HepG2 (cell line): ENCODE measurements around the gene PFAS. TPM values are rescaled to one million over a fixed set of nuclear protein-coding genes. Genes with fewer than 3 reads are reported as not detected.
A peak's percentile ranks its signal among the peaks of the same experiment; 100 is the strongest.

Experiments
- CEBPZ ChIP-seq: IDR thresholded peaks from 2 replicates; pipeline ENCODE4 v1.6.1; 2012; ENCODE audit warnings: low read length, improper control_type of control experiment
- CSRNP1 ChIP-seq: sonication (generic); formaldehyde crosslinking; IDR thresholded peaks from 2 replicates; pipeline ENCODE4 v1.8.1; 2023; ENCODE audit warnings: mild to moderate bottlenecking, missing genetic modification reagents
- HES4 ChIP-seq: sonication (generic); formaldehyde crosslinking; IDR thresholded peaks from 2 replicates; pipeline ENCODE4 v1.9.0; 2021; ENCODE audit warnings: mild to moderate bottlenecking, missing genetic modification reagents, borderline replicate concordance
- KMT2B ChIP-seq: IDR thresholded peaks from 2 replicates; pipeline ENCODE4 v1.6.1; 2016; ENCODE audit warnings: missing genetic modification reagents, missing compliant biosample characterization
- MIER3 ChIP-seq: IDR thresholded peaks from 2 replicates; pipeline ENCODE4 v1.6.1; 2016; ENCODE audit warnings: missing compliant biosample characterization, borderline replicate concordance
- POLR2A ChIP-seq, 2 experiments: IDR thresholded peaks; 2 replicates each; pipeline ENCODE4 v1.6.1; 2011; ENCODE audit warnings: low read depth in 2 of 2, low read length in 2 of 2, mild to moderate bottlenecking in 1 of 2, moderate library complexity in 1 of 2; ENCODE audit not compliant: insufficient read depth in 1 of 2
- STAG1 ChIP-seq: sonication (generic); formaldehyde crosslinking; IDR thresholded peaks from 2 replicates; pipeline ENCODE4 v1.4.0; 2020; ENCODE audit warnings: missing genetic modification reagents
- ZEB1 ChIP-seq: IDR thresholded peaks from 2 replicates; pipeline ENCODE4 v1.6.1; 2012; ENCODE audit warnings: mild to moderate bottlenecking, low read depth, inconsistent platforms; ENCODE audit not compliant: insufficient replicate concordance
- ZNF333 ChIP-seq: sonication (generic); formaldehyde crosslinking; IDR thresholded peaks from 2 replicates; pipeline ENCODE4 v1.4.0; 2020; ENCODE audit warnings: mild to moderate bottlenecking, missing genetic modification reagents, borderline replicate concordance
- ZNF451 ChIP-seq: sonication (generic); formaldehyde crosslinking; IDR thresholded peaks from 2 replicates; pipeline ENCODE4 v1.5.0; 2020; ENCODE audit warnings: mild to moderate bottlenecking, missing genetic modification reagents
- ZNF543 ChIP-seq: sonication (generic); formaldehyde crosslinking; IDR thresholded peaks from 2 replicates; pipeline ENCODE4 v1.4.0; 2020; ENCODE audit warnings: mild to moderate bottlenecking, missing genetic modification reagents
- ZNF768 ChIP-seq: sonication (generic); formaldehyde crosslinking; IDR thresholded peaks from 2 replicates; pipeline ENCODE4 v1.4.0; 2020; ENCODE audit warnings: missing genetic modification reagents
- ZNF776 ChIP-seq: sonication (generic); formaldehyde crosslinking; IDR thresholded peaks from 2 replicates; pipeline ENCODE4 v1.4.0; 2020; ENCODE audit warnings: mild to moderate bottlenecking, missing genetic modification reagents
- polyA plus RNA-seq, 8 experiments: library from polyadenylated mRNA; depleted of rRNA in 3 of 8; stranded (reverse) in 7 of 8; unstranded in 1 of 8; fragments of >200 nt; fragmentation: Illumina TruSeq in 4 of 8; extraction: Trizol in 4 of 8; gene quantifications; 2 replicates each; pipeline versions ENCODE4 v1.2.1 to v1.2.3, GENCODE V29; 2011 to 2016; ENCODE audit warnings: low read depth in 4 of 8, missing spikeins in 1 of 8, mixed read lengths in 1 of 8; ENCODE audit not compliant: insufficient read depth in 1 of 8
- total RNA-seq, 5 experiments: library from RNA; depleted of rRNA; stranded (reverse); fragments of >200 nt; fragmentation: Illumina TruSeq; extraction: Trizol; gene quantifications; 2 replicates each; pipeline ENCODE4 v1.2.3, GENCODE V29; 2016; ENCODE audit warnings: low read depth in 1 of 5
- TF ChIP-seq, protein P1 (sequence below): sonication (generic); formaldehyde crosslinking; IDR thresholded peaks from 2 replicates; pipeline ENCODE4 v1.4.0; 2020; ENCODE audit warnings: mild to moderate bottlenecking, missing genetic modification reagents
- TF ChIP-seq, protein P2 (sequence below): sonication (generic); formaldehyde crosslinking; IDR thresholded peaks from 2 replicates; pipeline ENCODE4 v1.5.1; 2020; ENCODE audit warnings: missing genetic modification reagents, mild to moderate bottlenecking, borderline replicate concordance
- TF ChIP-seq, protein P3 (sequence below): sonication (generic); formaldehyde crosslinking; IDR thresholded peaks from 2 replicates; pipeline ENCODE4 v1.5.1; 2020; ENCODE audit warnings: mild to moderate bottlenecking, missing genetic modification reagents, moderate library complexity
- TF ChIP-seq, protein P4 (sequence below): sonication (generic); formaldehyde crosslinking; IDR thresholded peaks from 2 replicates; pipeline ENCODE4 v1.8.1; 2023; ENCODE audit warnings: mild to moderate bottlenecking, missing genetic modification reagents

The PFAS gene
- total and polyA plus RNA-seq, 2 of the 13 experiments (the other 11 are each of a cell fraction or from before 2014, with no cell fraction given) = 49.4 to 58.2 TPM

- TF ChIP-seq HES4 (no peak), POLR2A (IDR thresholded peaks at IDR 0.05; ENCODE audit: insufficient read depth in 1 of 2, low read depth in 2 of 2, low read length in 2 of 2) (peak in 1 of 2 experiments; percentile 41; a peak in 1 of 4 replicates), ZNF768 (no peak), MIER3 (no peak), ZEB1 (peak; percentile 37), KMT2B (CRISPR knock-in tag) (no peak), STAG1 (CRISPR knock-in tag) (0 out of 2 replicates have a peak, but pooled peaks have one; percentile 2), ZNF451 (no peak), ZNF776 (CRISPR knock-in tag) (no peak), ZNF333 (CRISPR knock-in tag) (no peak), CEBPZ (no peak), ZNF543 (CRISPR knock-in tag) (no peak), CSRNP1 (CRISPR knock-in tag) (no peak)
- TF ChIP-seq, protein P1, sequence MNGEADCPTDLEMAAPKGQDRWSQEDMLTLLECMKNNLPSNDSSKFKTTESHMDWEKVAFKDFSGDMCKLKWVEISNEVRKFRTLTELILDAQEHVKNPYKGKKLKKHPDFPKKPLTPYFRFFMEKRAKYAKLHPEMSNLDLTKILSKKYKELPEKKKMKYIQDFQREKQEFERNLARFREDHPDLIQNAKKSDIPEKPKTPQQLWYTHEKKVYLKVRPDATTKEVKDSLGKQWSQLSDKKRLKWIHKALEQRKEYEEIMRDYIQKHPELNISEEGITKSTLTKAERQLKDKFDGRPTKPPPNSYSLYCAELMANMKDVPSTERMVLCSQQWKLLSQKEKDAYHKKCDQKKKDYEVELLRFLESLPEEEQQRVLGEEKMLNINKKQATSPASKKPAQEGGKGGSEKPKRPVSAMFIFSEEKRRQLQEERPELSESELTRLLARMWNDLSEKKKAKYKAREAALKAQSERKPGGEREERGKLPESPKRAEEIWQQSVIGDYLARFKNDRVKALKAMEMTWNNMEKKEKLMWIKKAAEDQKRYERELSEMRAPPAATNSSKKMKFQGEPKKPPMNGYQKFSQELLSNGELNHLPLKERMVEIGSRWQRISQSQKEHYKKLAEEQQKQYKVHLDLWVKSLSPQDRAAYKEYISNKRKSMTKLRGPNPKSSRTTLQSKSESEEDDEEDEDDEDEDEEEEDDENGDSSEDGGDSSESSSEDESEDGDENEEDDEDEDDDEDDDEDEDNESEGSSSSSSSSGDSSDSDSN (CRISPR knock-in tag) = no peak
- TF ChIP-seq, protein P2, sequence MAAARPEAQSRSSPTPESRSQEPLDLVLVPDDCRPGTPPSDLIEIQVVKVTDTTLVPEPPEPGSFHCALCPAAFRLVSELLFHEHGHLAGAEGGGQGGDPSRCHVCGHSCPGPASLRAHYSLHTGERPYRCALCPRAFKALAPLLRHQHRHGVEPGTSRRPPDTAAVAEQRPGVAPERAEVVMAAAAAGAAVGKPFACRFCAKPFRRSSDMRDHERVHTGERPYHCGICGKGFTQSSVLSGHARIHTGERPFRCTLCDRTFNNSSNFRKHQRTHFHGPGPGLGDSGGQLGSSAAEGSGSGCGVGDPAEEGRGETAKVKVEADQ (CRISPR knock-in tag) = no peak
- TF ChIP-seq, protein P3, sequence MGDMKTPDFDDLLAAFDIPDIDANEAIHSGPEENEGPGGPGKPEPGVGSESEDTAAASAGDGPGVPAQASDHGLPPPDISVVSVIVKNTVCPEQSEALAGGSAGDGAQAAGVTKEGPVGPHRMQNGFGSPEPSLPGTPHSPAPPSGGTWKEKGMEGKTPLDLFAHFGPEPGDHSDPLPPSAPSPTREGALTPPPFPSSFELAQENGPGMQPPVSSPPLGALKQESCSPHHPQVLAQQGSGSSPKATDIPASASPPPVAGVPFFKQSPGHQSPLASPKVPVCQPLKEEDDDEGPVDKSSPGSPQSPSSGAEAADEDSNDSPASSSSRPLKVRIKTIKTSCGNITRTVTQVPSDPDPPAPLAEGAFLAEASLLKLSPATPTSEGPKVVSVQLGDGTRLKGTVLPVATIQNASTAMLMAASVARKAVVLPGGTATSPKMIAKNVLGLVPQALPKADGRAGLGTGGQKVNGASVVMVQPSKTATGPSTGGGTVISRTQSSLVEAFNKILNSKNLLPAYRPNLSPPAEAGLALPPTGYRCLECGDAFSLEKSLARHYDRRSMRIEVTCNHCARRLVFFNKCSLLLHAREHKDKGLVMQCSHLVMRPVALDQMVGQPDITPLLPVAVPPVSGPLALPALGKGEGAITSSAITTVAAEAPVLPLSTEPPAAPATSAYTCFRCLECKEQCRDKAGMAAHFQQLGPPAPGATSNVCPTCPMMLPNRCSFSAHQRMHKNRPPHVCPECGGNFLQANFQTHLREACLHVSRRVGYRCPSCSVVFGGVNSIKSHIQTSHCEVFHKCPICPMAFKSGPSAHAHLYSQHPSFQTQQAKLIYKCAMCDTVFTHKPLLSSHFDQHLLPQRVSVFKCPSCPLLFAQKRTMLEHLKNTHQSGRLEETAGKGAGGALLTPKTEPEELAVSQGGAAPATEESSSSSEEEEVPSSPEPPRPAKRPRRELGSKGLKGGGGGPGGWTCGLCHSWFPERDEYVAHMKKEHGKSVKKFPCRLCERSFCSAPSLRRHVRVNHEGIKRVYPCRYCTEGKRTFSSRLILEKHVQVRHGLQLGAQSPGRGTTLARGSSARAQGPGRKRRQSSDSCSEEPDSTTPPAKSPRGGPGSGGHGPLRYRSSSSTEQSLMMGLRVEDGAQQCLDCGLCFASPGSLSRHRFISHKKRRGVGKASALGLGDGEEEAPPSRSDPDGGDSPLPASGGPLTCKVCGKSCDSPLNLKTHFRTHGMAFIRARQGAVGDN (CRISPR knock-in tag) = no peak
- TF ChIP-seq, protein P4, sequence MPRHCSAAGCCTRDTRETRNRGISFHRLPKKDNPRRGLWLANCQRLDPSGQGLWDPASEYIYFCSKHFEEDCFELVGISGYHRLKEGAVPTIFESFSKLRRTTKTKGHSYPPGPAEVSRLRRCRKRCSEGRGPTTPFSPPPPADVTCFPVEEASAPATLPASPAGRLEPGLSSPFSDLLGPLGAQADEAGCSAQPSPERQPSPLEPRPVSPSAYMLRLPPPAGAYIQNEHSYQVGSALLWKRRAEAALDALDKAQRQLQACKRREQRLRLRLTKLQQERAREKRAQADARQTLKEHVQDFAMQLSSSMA (CRISPR knock-in tag) = no peak
Measured at GRCh38 chr17:8273884-8274444, 24.9 kb downstream of the PFAS start (continued).
